Mononuclear cell (primary cell): ENCODE measurements around the gene ARL14. TPM values are rescaled to one million over a fixed set of nuclear protein-coding genes. Genes with fewer than 3 reads are reported as not detected.
"Not testable (repeated sequence)": the region's sequence is repeated elsewhere in the genome, so short reads cannot be mapped to it uniquely, and the experiment has no call there.

Experiments used
- H3K27me3 ChIP-seq: 2 replicates; pipeline ENCODE4 v1.6.0; 2011; ENCODE audit warnings: low read length, control low read depth; ENCODE audit not compliant: insufficient read depth
- H3K4me1 ChIP-seq: 2 replicates; pipeline ENCODE4 v1.5.1; 2011; ENCODE audit warnings: mild to moderate bottlenecking, low read length, control low read depth; ENCODE audit not compliant: insufficient read depth
- H3K4me3 ChIP-seq: 2 replicates; pipeline ENCODE4 v1.5.1; 2011; ENCODE audit warnings: mild to moderate bottlenecking, low read length, moderate library complexity
- H3K9me3 ChIP-seq: 2 replicates; pipeline ENCODE4 v1.5.1; 2011; ENCODE audit warnings: low read depth, mild to moderate bottlenecking, control low read depth, low read length
- total RNA-seq: library from RNA; depleted of rRNA; stranded (reverse); fragments of >200 nt; gene quantifications from one replicate; pipeline ENCODE4 v1.2.3, GENCODE V29; 2012

The ARL14 gene
- total RNA-seq, 1 donor = not detected

DNA sequence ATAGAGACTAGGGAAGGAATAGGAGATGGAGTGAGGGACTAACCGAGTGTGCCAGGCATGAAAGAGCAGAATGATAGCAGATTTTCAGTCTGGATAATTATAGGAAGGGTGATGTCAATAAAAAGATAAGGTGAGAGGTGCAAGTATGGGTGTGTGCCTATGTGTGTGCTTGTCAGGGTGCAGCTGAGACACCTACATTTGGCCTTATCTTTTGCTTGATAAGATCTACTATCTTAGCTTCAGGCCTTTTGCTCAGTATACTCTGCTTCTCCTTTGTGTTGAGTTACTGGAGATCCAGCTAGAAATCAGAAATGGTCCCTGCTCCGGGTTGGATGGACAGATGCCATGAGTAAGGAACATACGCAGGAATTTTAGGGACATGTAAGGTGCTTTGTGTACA, 17.4 kb downstream of the ARL14 start:
- H3K4me3 ChIP-seq = no peak overlapping the region
- H3K27me3 ChIP-seq = no peaks in the 10 kb centered on the region
- H3K4me1 ChIP-seq = no peaks in the 10 kb centered on the region
- H3K9me3 ChIP-seq = no peaks in the 10 kb centered on the region

DNA sequence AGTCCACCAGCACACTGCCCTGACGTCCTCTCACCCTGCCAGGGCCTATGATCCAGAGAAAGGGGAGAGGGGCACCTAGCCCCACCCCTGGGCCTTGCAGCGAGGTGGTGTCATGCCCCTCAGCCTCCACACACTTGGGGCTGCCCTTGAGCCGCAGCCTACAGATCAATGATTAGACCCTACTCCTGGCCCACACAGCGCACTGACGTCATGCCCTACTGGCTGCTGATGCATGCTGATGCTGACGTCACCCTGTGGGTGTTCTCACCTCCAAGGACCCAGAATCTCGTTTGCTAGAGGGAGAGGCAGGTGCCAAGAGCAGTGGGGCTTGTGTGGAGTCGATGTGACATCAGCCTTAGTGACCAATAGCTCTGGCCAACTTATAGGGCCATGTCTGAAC, 18.0 kb downstream of the ARL14 start:
- no peak overlapping the region for H3K4me3 ChIP-seq
- H3K27me3 ChIP-seq = no peaks in the 10 kb centered on the region
- no peaks in the 10 kb centered on the region for H3K4me1 ChIP-seq
- H3K9me3 ChIP-seq = no peaks in the 10 kb centered on the region

DNA sequence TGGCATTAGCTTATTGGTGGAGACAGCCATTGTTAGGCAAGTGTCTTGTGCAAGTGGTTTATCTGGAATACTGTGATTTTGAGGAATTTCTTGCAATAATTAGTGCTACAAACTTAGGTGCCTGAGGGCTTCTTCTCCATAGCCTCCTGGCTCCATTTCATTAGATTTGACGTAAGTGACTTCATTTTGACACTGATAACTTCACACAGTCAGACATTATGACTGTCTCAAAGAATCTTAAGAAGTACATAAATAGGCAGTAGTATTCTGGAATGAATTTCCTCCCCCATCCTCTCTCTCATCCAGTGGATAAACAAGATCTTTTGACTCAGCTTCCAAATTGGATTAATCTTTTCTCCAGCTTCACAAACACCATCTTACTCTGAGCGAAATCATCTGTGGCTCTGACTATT, 19.0 kb downstream of the ARL14 start:
- Histone ChIP-seq H3K4me3 (no peak overlapping the region), H3K27me3 (no peaks in the 10 kb centered on the region), H3K4me1 (no peaks in the 10 kb centered on the region), H3K9me3 (no peaks in the 10 kb centered on the region)

DNA sequence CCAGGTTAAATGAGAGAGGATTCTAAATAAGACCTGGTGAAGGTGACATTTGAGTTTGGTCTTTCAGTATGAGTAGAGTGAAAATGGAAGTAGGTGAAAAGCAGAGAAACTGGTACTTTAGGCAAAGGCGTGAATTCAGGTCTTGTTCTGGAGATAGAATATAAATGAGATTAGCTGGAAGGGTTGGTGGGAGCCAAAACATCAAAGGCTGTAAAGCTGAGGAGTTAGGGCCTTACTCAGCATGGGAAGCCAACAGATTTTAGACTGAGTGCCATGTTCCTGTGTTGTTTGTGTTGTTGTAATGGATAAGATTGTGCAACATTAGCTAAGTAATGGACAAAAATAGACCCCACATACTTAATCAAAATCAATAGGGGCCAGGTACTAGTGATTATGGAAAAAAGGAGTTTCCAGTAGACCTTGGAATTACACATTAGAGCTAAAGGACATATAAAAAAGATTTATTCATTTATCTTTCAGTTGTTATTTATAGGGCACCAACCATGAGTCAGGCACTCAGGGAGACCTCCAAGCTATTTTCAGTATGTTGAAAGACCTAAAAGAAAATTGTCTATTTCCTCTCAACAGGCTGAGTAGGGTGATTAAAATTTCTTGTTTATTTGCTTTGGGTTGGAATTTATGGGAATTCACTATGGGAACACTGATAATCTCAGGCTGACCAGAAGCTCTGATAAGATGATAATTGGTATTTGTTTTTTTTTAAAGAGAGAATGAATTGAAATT, 20.8 kb downstream of the ARL14 start:
- Histone ChIP-seq H3K9me3 (no peaks in the 10 kb centered on the region), H3K4me3 (no peak overlapping the region), H3K27me3 (no peaks in the 10 kb centered on the region), H3K4me1 (no peaks in the 10 kb centered on the region)

DNA sequence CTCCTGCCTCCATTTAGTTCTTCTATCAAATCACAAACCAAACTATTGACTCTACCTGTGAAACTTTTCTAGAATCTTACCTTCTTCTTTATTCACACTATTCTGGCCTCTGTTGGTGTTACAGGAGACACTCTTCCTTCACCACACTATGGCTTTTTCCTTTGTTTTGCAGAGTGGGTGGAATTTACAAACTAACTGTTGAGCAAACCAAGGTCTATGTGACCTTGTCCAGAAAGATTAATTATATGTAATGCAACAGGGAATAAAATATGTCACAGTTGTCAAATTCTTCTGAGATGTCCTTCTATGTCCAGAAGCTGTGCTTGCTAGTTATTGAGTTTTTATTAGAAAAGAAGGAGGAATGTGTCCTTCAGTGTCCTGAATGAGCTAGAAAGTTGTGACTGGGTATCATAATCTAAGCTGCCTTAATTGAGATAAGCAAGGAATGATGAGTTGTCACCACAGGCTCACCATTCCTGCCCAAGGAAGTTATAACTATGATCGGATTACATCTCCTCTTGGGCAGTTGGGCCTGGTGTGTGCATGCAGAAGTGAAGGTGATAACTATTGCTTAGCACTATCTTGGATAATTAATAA, 21.7 kb downstream of the ARL14 start:
- Histone ChIP-seq H3K4me1 (no peaks in the 10 kb centered on the region), H3K27me3 (no peaks in the 10 kb centered on the region), H3K9me3 (no peaks in the 10 kb centered on the region), H3K4me3 (no peak overlapping the region)

DNA sequence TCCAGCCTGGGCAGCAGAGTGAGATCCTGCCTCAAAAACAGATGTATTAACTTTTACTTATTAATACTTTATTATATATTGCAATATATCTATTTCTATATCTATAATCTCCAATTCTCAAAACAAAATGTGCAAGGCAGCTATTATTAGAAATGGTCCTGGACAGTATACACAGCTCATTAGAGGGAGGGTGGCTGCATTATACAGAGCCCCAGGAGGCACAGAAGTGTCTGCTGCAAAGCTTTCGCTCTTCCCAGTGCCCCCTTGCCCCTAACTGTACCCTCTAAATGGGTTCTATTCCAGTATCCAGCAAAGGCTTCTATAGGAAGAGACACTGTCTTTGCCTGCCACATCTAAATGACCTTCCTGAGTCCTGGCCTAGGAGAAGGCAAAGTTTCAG, 24.5 kb downstream of the ARL14 start:
- Histone ChIP-seq H3K4me1 (no peaks in the 10 kb centered on the region), H3K4me3 (no peak overlapping the region), H3K9me3 (no peaks in the 10 kb centered on the region), H3K27me3 (peaks cover 4% of the 10 kb centered on the region)

DNA sequence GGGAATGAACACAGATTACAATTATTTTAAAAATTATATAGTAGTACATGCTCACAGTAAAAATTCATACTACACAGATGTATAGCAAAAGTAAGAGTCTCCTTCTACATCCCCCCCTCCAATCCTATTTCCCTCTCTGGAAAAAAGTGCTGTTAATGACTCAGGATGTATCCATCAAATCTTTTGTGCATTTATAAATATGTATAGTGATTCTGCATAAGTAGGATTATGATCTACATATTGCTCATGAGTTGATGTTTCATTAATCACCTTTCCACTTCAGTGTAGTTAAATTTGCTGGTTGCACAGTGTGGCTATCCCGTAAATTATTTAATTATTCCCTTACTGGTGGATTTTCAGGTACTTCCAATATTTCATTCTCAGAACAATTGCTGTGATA, 25.3 kb downstream of the ARL14 start:
- Histone ChIP-seq H3K4me3 (no peak overlapping the region), H3K4me1 (no peaks in the 10 kb centered on the region), H3K9me3 (no peaks in the 10 kb centered on the region), H3K27me3 (peaks cover 4% of the 10 kb centered on the region)

DNA sequence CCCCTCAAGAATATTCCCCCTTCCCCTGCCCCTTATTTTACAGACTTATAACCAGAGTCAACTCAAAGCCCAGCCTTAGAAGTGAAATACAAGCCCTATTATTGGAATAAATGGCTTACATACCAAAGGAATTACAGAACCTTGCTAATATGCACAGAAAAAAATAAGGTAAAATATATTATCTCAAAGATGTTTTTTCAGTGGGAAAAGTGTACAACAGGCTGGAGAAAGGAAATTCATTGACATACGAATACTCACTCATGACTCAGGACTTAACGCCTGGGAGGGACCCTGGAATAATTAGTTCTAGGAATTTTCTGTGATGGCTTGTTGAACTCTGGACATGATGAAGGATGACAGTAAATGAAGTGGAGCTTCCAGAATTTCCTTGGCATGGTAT, 27.0 kb downstream of the ARL14 start:
- H3K27me3 ChIP-seq = peaks cover 6% of the 10 kb centered on the region
- no peaks in the 10 kb centered on the region for H3K4me1 ChIP-seq
- H3K4me3 ChIP-seq = no peak overlapping the region
- H3K9me3 ChIP-seq = no peaks in the 10 kb centered on the region

DNA sequence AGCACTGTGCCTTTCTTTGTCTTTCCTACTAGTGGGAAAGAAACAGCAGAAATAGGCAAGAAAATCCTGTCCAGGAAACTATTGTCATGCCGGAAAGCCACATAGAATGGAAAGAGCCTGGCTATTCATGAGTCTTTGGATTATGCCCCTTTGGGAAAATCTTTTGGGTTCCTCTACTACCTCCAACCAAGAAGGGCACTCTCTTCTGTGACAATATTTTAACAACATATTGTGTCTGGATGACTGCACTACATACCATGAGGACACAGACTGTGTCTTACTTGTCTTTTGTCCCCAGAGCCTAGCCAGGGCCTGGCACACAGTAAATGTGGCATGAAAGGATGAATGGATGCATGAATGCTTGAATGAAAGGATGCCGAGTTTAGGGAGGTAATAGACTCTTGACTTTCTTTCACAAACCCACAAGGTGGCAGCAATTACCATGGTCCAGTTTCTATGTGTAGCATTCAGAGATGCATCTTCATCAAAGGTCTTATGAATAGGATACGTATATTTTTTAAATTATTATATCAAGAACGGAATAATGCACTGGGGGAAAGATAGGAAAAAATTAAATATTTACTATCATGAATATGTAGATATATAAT, 30.3 kb downstream of the ARL14 start:
- no peaks in the 10 kb centered on the region for H3K9me3 ChIP-seq
- no peak overlapping the region for H3K4me3 ChIP-seq
- peaks cover 18% of the 10 kb centered on the region for H3K27me3 ChIP-seq
- no peaks in the 10 kb centered on the region for H3K4me1 ChIP-seq

DNA sequence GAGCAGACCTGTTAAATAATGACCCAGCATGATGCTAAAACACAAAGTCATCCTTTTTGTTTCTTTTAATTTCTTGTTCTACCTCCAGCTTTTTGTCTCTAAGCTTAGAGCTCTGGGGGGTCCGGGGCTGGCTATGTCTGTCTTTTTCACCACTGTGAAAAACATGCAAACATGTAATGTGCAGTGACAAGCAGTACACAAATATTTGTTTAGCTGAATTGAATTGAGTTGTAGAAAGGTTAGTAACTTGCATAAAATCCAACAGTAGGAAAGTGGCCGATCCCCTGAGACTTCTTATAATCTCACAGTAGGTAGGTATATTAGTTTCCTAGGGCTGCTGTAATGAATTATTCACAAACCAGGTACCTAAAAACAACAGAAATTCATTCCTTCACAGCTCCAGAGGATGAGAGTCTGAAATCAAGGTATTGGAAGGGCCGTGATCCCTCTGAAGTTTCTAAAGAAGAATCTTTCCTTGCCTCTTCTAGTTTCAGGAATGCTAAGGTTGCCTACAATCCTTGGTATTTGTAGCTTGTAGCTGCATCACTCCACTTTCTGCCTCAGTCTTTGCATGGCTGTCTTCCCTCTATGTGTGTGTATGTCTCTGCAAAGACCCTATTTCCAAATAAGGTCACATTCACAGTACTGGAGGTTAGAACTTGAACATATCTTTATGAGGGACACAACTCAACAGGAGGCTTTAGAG, 32.7 kb downstream of the ARL14 start:
- Histone ChIP-seq H3K9me3 (no peaks in the 10 kb centered on the region), H3K27me3 (peaks cover 18% of the 10 kb centered on the region), H3K4me3 (no peak overlapping the region), H3K4me1 (no peaks in the 10 kb centered on the region)

DNA sequence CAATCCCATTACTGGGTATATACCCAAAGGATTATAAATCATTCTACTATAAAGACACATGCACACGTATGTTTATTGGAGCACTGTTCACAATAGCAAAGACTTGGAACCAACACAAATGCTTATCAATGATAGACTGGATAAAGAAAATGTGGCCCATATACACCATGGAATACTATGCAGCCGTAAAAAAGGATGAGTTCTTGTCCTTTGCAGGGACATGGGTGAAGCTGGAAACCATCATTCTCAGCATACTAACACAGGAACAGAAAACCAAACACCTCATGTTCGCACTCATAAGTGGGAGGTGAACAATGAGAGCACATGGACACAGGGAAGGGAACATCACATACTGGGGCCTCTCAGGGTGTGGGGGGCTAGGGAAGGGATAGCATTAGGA, 36.2 kb downstream of the ARL14 start:
- peaks cover 15% of the 10 kb centered on the region for H3K27me3 ChIP-seq
- not testable (repeated sequence) for H3K9me3 ChIP-seq, H3K4me1 ChIP-seq, H3K4me3 ChIP-seq

DNA sequence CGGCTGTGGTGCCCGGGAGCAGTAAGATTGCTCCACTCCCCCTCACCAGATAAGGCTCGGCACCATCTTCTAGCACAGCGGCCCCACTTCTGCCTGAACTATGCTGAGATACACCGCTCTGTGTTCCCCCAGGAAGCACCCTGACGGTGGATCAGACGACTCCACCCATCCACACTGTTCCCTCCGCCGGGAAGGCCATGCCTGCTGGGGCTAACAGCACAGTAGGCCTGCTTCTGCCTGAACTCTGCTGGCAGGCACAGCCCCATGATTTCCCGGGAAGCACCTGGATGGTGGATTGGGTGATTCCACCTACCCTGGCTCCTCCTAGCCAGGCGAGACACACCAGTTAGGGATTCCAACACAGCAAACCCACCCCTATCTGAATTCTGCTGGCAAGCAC, 42.8 kb downstream of the ARL14 start:
- Histone ChIP-seq H3K4me1 (no peaks in the 10 kb centered on the region), H3K9me3 (no peaks in the 10 kb centered on the region), H3K4me3 (no peak overlapping the region), H3K27me3 (peaks cover 3% of the 10 kb centered on the region)

DNA sequence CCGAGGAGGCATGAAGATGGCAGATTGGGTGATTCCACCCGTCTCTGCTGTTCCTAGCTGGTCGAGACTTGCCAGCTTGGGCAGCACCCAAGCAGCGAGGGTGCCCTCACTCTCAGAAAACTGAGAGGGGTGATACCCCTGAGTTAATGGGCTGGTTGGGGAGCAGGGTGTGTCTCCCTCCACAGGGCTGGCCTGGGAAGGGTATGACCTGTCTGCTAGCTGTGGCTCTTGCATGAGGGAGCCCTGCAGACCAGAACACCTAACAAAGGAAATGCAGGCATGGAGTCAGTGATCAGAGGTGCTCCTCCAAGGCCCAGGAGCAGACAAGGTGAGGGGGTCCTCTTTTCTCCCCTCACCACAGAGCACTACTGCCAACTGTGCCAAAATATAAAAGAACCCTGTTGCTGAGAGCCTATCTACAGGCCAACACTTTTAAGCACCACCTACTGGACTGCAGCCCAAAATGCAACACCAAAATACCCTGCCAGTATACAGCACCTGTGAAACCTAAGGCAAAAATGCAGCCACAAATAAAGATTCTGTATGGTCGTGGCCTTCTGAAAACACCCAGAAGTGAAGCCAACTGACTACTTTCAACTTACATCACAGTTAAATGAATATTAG, 43.3 kb downstream of the ARL14 start:
- no peaks in the 10 kb centered on the region for H3K4me1 ChIP-seq
- H3K9me3 ChIP-seq = no peaks in the 10 kb centered on the region
- peaks cover 3% of the 10 kb centered on the region for H3K27me3 ChIP-seq
- H3K4me3 ChIP-seq = no peak overlapping the region

DNA sequence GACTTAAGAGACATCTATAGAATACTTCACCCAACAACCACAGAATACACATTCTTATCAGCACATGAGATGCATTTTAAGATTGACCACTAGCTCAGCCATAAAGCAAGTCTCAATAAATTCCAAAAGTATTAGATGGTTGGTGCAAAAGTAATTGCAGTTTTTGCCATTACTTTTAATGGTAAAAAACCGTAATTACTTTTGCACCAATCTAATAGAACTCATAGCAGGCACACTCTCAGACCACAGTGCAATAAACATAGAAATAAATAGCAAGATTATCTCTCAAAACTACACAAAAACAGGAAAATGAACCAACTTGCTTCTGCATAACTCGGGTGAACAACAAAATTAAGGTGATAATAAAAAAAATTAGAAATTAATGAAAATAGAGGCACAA, 45.4 kb downstream of the ARL14 start:
- Histone ChIP-seq H3K4me1 (no peaks in the 10 kb centered on the region), H3K9me3 (no peaks in the 10 kb centered on the region), H3K27me3 (peaks cover 3% of the 10 kb centered on the region), H3K4me3 (no peak overlapping the region)

DNA sequence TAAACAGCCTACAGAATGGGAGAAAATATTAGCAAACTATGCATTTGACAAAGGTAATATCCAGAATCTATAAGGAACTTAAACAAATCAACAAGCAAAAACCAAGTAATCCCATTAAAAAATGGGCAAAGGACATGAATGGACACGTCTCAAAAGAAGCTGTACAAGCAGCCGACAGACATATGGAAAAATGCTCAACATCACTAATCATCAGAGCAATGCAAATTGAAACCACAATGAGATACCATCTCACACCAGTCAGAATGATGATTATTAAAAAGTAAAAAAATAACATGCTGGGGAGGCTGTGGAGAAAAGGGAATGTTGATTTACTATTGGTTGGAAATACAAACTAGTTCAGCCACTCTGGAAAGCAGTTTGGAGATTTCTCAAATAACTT, 48.4 kb downstream of the ARL14 start:
- Histone ChIP-seq H3K4me3 (no peak overlapping the region), H3K4me1 (no peaks in the 10 kb centered on the region), H3K9me3 (no peaks in the 10 kb centered on the region), H3K27me3 (peaks cover 3% of the 10 kb centered on the region)
